Measurements from ENCODE around the gene DCLK1.

The DCLK1 gene

DNA sequence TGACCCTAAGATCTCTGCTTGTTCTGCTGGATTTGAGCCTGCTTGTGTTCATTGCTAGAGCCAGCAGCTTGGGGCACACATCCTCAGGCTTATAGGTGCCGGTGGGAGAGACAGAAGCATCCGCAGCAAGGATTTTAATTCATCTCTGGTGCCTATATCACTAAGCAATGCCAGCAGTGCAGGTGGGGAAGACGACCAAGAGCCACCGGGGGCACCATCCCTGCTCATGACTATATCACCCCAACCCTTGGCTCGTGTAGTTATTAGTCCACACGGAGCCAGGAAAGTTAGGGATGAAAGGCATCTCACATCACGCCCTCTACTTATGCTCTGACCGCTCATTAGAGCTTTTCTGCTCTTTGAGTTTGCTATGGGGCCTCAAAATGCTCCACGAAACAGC lies 298.2 kb downstream of the DCLK1 start:
- no peak for DNase-seq (ENCODE audit: low read depth in 2 of 2)
- TF ChIP-seq, protein P1, sequence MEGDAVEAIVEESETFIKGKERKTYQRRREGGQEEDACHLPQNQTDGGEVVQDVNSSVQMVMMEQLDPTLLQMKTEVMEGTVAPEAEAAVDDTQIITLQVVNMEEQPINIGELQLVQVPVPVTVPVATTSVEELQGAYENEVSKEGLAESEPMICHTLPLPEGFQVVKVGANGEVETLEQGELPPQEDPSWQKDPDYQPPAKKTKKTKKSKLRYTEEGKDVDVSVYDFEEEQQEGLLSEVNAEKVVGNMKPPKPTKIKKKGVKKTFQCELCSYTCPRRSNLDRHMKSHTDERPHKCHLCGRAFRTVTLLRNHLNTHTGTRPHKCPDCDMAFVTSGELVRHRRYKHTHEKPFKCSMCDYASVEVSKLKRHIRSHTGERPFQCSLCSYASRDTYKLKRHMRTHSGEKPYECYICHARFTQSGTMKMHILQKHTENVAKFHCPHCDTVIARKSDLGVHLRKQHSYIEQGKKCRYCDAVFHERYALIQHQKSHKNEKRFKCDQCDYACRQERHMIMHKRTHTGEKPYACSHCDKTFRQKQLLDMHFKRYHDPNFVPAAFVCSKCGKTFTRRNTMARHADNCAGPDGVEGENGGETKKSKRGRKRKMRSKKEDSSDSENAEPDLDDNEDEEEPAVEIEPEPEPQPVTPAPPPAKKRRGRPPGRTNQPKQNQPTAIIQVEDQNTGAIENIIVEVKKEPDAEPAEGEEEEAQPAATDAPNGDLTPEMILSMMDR (IDR thresholded peaks at IDR 0.05; ENCODE audit: low read depth, low read length) = no peak
- H3K4me3 ChIP-seq (replicated peaks in 1 of 2; ENCODE audit: low read depth in 2 of 2, low read length in 2 of 2) = no peak overlapping the region

DNA sequence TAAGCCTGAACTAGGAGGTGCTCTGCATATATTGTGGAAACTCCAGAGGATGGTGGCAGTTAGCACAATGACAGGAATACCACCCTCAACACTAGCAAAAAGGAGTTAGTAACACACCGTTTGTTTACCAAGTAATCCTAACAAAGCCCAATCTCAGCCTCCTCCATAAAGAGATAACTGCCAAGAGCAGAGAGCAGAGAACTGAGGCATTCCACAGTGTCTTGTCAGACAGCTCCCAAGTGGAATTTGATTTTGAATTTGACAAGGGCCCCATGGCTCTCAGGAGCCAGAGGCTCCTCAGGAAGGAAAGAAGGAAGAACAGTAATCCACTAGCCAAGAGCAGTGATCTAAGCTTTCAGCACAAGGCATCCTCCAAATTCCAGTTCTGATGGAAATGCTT lies 298.6 kb downstream of the DCLK1 start:
- TF ChIP-seq, protein P1 (IDR thresholded peaks at IDR 0.05; ENCODE audit: low read depth, low read length) = no peak
- no peak for DNase-seq (ENCODE audit: low read depth in 2 of 2)

DNA sequence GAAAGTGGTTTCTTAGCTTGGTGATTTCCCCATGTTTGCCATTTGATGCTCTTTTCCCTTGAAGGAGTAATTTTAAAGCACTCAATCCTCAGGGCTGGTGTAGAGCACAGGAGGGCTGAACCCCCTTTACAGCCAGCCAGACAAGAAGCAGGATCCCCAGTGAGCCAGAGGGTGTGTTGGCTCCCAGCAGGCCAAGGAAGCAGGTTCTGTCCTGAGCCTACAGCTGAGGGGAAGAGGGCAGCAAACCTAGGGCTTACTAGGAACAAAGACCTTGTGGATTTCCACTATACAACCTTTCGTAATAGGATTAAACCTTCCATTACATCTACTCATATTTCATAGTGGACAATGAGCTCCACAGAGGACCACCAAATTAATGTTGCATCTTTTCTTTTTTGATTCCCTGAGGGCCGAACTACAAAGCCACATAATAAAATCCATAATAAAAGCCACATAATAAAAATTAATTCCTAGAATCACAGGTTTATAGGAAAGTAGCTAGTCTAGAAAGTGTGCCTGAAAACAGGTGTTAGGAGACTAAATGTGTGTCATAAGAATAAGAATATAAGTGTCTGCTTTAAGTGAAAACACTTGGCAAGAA lies 300.2 kb downstream of the DCLK1 start:
- no peak overlapping the region for H3K4me3 ChIP-seq (replicated peaks in 1 of 2; ENCODE audit: low read depth in 2 of 2, low read length in 2 of 2)
- TF ChIP-seq, protein P1 (IDR thresholded peaks at IDR 0.05; ENCODE audit: low read depth, low read length) = no peak
- DNase-seq (ENCODE audit: low read depth in 2 of 2) = no peak

More for the DNA sequence above, 298.6 kb downstream of the DCLK1 start:
- no peak overlapping the region for H3K4me3 ChIP-seq (replicated peaks in 1 of 2; ENCODE audit: low read depth in 2 of 2, low read length in 2 of 2)

DNA sequence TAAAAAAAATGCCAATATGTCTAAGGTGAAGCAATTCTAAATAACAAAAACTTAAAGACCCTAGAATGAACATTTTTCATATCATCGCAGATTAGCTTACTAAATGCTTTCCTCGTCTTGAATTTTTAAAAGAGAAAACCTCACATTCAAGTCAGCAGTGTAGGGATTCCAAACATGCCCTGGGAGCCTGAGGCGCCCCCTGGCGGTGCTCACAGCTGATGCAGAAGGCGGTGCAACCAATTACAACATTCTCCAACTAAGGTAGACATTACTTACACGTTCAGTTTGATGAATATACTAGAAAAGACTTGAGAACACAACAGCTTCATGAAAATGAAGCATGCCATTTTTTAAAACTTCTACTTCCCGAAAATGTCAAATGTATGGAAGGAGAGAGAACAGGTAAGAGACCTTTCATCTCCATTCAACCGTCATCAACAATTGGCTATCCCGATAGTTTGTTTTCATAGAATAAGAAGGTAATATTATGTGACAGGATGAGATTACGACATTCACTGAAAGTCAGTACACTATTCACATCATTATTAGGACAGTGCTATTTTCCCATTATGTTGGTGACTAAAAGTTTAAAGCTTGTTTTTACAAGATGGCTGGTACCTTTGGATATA lies 304.4 kb downstream of the DCLK1 start:
- no peak for DNase-seq (ENCODE audit: low read depth in 2 of 2)
- H3K4me3 ChIP-seq (replicated peaks in 1 of 2; ENCODE audit: low read depth in 2 of 2, low read length in 2 of 2) = no peak overlapping the region
- TF ChIP-seq, protein P1 (IDR thresholded peaks at IDR 0.05; ENCODE audit: low read depth, low read length) = peak; percentile 33

DNA sequence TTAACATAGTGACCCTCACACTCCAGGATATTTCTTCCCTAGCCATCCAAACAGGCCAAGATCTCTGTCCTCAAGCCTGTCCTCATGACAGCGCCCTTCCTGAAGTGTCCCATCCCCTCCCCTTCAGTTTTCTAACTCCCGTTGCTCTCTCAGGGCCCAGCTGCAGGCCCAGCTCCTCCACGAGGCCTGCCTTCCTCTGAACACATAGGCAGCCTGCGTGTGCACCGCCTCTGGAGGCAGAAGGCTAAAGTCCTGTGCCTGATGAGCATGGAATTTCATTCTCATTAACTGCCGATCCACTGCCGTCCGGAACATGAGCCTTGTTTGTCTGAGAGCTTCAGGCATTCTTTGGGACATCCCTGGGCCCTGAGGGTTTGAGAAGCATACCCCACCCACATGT lies 306.4 kb downstream of the DCLK1 start:
- no peak overlapping the region for H3K4me3 ChIP-seq (replicated peaks in 1 of 2; ENCODE audit: low read depth in 2 of 2, low read length in 2 of 2)
- DNase-seq (ENCODE audit: low read depth in 2 of 2) = no peak
- TF ChIP-seq, protein P1 (IDR thresholded peaks at IDR 0.05; ENCODE audit: low read depth, low read length) = no peak

DNA sequence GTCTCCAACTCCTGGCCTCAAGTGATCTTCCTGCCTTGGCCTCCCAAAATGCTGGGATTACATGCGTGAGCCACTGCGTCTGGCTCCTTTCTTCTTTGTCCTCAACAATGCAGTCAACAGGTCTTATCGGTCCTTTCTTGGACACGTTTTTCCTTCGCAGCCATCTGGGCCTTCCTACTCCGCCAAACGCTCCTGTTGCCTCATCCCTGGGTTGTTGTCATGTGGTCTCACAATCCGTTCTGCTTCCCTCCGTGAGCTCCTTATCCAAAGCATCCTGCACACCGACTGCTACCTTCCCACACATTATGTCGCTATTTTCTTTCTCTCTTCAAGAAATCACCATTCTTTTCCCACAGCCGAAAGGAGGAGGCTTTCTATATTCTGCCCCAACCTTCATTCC lies 306.8 kb downstream of the DCLK1 start:
- TF ChIP-seq, protein P1 (IDR thresholded peaks at IDR 0.05; ENCODE audit: low read depth, low read length) = no peak
- no peak overlapping the region for H3K4me3 ChIP-seq (replicated peaks in 1 of 2; ENCODE audit: low read depth in 2 of 2, low read length in 2 of 2)
- DNase-seq (ENCODE audit: low read depth in 2 of 2) = no peak
